Liver (tissue), 9 donors: ENCODE data around the gene TIGD1. TPM values are rescaled to one million over a fixed set of nuclear protein-coding genes. Genes with fewer than 3 reads are reported as not detected.

Experiments
- DNase-seq: peaks from one replicate; pipeline ENCODE4 v3.0.0-alpha.2; 2017; ENCODE audit warnings: low spot score
- H3K27ac ChIP-seq, 2 donors: one replicate each; pipeline ENCODE4 v1.7.0; 2013; ENCODE audit warnings: inconsistent platforms in 2 of 2, low read length in 2 of 2, control low read depth in 1 of 2, low read depth in 1 of 2, mild to moderate bottlenecking in 1 of 2
- H3K27me3 ChIP-seq, 4 donors: one replicate each; pipeline versions ENCODE4 v1.6.1 to v1.7.0; 2013; ENCODE audit warnings: low read length in 3 of 4, inconsistent platforms in 1 of 4, mild to moderate bottlenecking in 1 of 4, moderate library complexity in 1 of 4; ENCODE audit not compliant: control insufficient read depth in 4 of 4, insufficient read depth in 4 of 4
- H3K36me3 ChIP-seq, 4 donors: one replicate each; pipeline versions ENCODE4 v1.6.1 to v1.7.0; 2013; ENCODE audit warnings: low read length in 3 of 4, mild to moderate bottlenecking in 3 of 4, low read depth in 1 of 4, moderate library complexity in 1 of 4; ENCODE audit not compliant: control insufficient read depth in 4 of 4, insufficient read depth in 3 of 4
- H3K4me1 ChIP-seq, 4 donors: one replicate each; pipeline versions ENCODE4 v1.6.1 to v1.7.0; 2013; ENCODE audit warnings: low read length in 3 of 4, mild to moderate bottlenecking in 3 of 4, moderate library complexity in 1 of 4; ENCODE audit not compliant: control insufficient read depth in 4 of 4, insufficient read depth in 4 of 4
- H3K4me3 ChIP-seq, 3 donors: one replicate each; pipeline versions ENCODE4 v1.6.1 to v1.7.0; 2013; ENCODE audit warnings: low read length in 3 of 3, control low read depth in 1 of 3, low read depth in 1 of 3, mild to moderate bottlenecking in 1 of 3
- H3K9ac ChIP-seq, 2 donors: one replicate each; pipeline ENCODE4 v1.7.0; 2013; ENCODE audit warnings: low read length in 2 of 2, mild to moderate bottlenecking in 2 of 2, moderate library complexity in 2 of 2, control low read depth in 1 of 2, low read depth in 1 of 2
- H3K9me3 ChIP-seq, 4 donors: one replicate each; pipeline versions ENCODE4 v1.6.1 to v1.7.0; 2013; ENCODE audit warnings: low read length in 3 of 4; ENCODE audit not compliant: control insufficient read depth in 4 of 4
- ATF3 ChIP-seq: IDR thresholded peaks from 2 replicates; pipeline ENCODE4 v1.6.1; 2016; ENCODE audit warnings: antibody characterized with exemption
- CTCF ChIP-seq: fragments of 150-350 bp; IDR thresholded peaks from 2 replicates; pipeline ENCODE4 v1.5.1; 2017; ENCODE audit warnings: improper control_type of control experiment, low read depth, low read length; ENCODE audit not compliant: missing input control
- EGR1 ChIP-seq, 2 donors: IDR thresholded peaks; 2 replicates each; pipeline ENCODE4 v1.6.1; 2016 to 2018; ENCODE audit warnings: antibody characterized with exemption in 2 of 2, low read depth in 2 of 2
- FOXA1 ChIP-seq: IDR thresholded peaks from 2 replicates; pipeline ENCODE4 v1.6.1; 2016; ENCODE audit warnings: antibody characterized with exemption
- FOXA2 ChIP-seq: IDR thresholded peaks from 2 replicates; pipeline ENCODE4 v1.6.1; 2016; ENCODE audit warnings: antibody characterized with exemption
- HNF4A ChIP-seq, 2 donors: conservative IDR thresholded peaks; 2 replicates each; pipeline ENCODE4 v1.6.1; 2016; ENCODE audit warnings: antibody characterized with exemption in 2 of 2, mild to moderate bottlenecking in 2 of 2
- HNF4G ChIP-seq: IDR thresholded peaks from 2 replicates; pipeline ENCODE4 v1.6.1; 2016; ENCODE audit warnings: antibody characterized with exemption
- JUND ChIP-seq, 2 donors: IDR thresholded peaks; 2 replicates each; pipeline ENCODE4 v1.6.1; 2016; ENCODE audit warnings: antibody characterized with exemption in 2 of 2
- NR2F2 ChIP-seq: IDR thresholded peaks from 2 replicates; pipeline ENCODE4 v1.6.1; 2016; ENCODE audit warnings: antibody characterized with exemption
- RAD21 ChIP-seq, 2 donors: IDR thresholded peaks; 2 replicates each; pipeline ENCODE4 v1.6.1; 2016; ENCODE audit warnings: antibody characterized with exemption in 2 of 2, mild to moderate bottlenecking in 2 of 2
- REST ChIP-seq: IDR thresholded peaks from 2 replicates; pipeline ENCODE4 v1.6.1; 2016; ENCODE audit warnings: antibody characterized with exemption, mild to moderate bottlenecking
- SP1 ChIP-seq: IDR thresholded peaks from 2 replicates; pipeline ENCODE4 v1.6.1; 2018; ENCODE audit warnings: antibody characterized with exemption, mild to moderate bottlenecking
- TAF1 ChIP-seq: conservative IDR thresholded peaks from 2 replicates; pipeline ENCODE4 v1.6.1; 2016; ENCODE audit warnings: antibody characterized with exemption, mild to moderate bottlenecking
- YY1 ChIP-seq: IDR thresholded peaks from 2 replicates; pipeline ENCODE4 v1.6.1; 2016; ENCODE audit warnings: antibody characterized with exemption, mild to moderate bottlenecking
- ZBTB33 ChIP-seq: IDR thresholded peaks from 2 replicates; pipeline ENCODE4 v1.6.1; 2016; ENCODE audit warnings: antibody characterized with exemption
- WGBS: extraction: QIAGEN DNeasy Blood & Tissue Kit; methylation state at CpG from one replicate; pipeline ENCODE4 v1.1.7; 2013; 5-methylcytosine and 5-hydroxymethylcytosine counted together
- polyA plus RNA-seq, 2 donors: library from polyadenylated mRNA; stranded (reverse) in 1 of 2; unstranded in 1 of 2; fragments of 200-250 nt in 1 of 2; fragments of >200 nt in 1 of 2; fragmentation: Nextera tagmentation in 1 of 2; extraction: Ambion mirVana in 1 of 2; gene quantifications; one replicate each; pipeline versions ENCODE4 v1.2.1 to v1.2.3, GENCODE V29; 2013 to 2015
- total RNA-seq, 2 donors: library from RNA; depleted of rRNA; stranded (reverse); fragments of >200 nt; gene quantifications; one replicate each; pipeline ENCODE4 v1.2.3, GENCODE V29; 2014
- donor health status: healthy.
- donor health status: healthy.
- donor health status: healthy.
- donor health status: healthy.
- donor health status: healthy.

Gene TIGD1
- total and polyA plus RNA-seq, 4 donors = 0.50 to 3.0 (median 1.7) TPM

DNA sequence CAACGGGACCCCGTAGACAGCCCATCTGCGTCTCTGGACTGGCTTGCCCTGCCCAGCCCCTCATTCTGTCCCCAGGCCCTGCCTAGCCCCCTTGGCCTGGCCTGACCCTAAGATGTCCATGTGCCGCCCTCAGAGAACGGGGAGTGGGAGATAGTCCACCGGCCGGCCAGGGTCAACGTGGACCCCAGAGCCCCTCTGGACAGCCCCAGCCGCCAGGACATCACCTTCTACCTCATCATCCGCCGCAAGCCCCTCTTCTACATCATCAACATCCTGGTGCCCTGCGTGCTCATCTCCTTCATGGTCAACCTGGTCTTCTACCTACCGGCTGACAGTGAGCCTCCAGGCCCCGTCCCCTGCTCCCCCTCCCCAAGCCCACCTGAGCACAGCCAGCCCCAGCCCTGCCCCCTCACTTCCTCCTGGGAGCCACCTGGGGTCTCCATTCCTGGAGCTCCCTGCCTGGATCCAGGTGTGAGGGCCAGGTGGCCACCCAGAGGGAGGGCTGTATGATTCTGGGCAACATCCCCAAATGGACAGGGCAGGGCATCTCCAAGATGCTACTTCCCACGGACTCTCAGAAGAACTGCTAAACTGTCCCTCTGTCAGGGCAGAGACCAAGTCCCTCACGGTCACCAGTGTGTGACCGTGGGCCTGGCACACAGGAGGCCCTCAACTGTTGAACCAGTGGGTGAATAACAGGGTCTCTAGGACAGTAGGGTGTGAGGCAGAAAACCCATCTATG lies 20.4 kb downstream of the TIGD1 start:
- DNase-seq = no peak
- Histone ChIP-seq H3K9me3 (no peaks in the 10 kb centered on the region), H3K27ac (no peak overlapping the region), H3K9ac (no peak overlapping the region), H3K4me1 (no peaks in the 10 kb centered on the region), H3K36me3 (no peaks in the 10 kb centered on the region), H3K27me3 (peaks cover 0 to 2% (median 0%) of the 10 kb centered on the region in 4 donors), H3K4me3 (no peak overlapping the region)
- TF ChIP-seq HNF4A (conservative IDR thresholded peaks at IDR 0.05) (no peak), ZBTB33 (no peak), REST (no peak), SP1 (no peak), HNF4G (no peak), YY1 (no peak), RAD21 (IDR thresholded peaks at IDR 0.05) (no peak), FOXA1 (no peak), TAF1 (no peak), CTCF (no peak), ATF3 (no peak), FOXA2 (no peak), JUND (IDR thresholded peaks at IDR 0.05) (no peak), NR2F2 (no peak)
- WGBS = 85% methylated on average over 17 of the region's 17 CpGs

DNA sequence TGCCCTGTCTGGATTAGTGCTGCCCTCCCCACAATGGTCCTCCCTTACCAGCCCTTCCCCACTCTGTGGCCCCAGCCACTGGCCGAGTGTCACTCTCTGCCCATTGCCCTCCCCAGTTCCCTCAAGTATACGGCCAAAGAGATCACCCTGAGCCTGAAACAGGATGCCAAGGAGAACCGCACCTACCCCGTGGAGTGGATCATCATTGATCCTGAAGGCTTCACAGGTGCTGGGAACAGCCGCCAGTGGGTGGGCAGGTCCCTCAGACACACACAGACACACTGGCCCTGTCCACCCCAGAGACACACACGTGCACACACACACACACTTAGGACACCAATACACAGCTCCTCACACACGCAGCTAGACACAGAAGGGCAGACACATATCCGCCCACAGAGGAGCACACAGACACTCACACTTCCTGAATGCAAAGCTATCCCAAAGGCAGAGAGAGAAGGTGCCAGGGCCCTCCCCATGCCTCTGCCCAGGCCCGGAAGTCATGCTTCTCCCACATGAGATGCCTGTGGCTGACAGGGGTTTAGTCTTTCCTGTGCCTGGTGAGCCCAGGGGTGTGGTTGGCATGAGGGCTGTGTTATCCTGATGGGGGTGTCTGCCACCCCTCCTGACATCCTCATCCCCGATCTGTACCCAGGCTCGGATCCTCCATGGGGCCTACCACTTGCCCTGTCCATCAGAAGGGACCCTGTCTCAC lies 21.5 kb downstream of the TIGD1 start:
- no peak for DNase-seq

More for the DNA sequence above, 21.5 kb downstream of the TIGD1 start:
- WGBS = 78% methylated on average over 11 of the region's 11 CpGs
- TF ChIP-seq NR2F2 = no peak
- TF ChIP-seq RAD21 (IDR thresholded peaks at IDR 0.05) = no peak
- TF ChIP-seq YY1 = no peak
- no peak for TF ChIP-seq ZBTB33
- no peak for TF ChIP-seq FOXA1
- TF ChIP-seq EGR1 (IDR thresholded peaks at IDR 0.05; ENCODE audit: low read depth in 2 of 2) = no peak
- no peak for TF ChIP-seq ATF3
- H3K27me3 ChIP-seq = peaks cover 0 to 8% (median 2%) of the 10 kb centered on the region in 4 donors
- H3K9ac ChIP-seq = no peak overlapping the region
- no peak overlapping the region for H3K4me3 ChIP-seq
- no peaks in the 10 kb centered on the region for H3K36me3 ChIP-seq
- no peak overlapping the region for H3K27ac ChIP-seq
- H3K9me3 ChIP-seq = no peaks in the 10 kb centered on the region
- H3K4me1 ChIP-seq = peaks cover under 1 to 6% (median 4%) of the 10 kb centered on the region in 4 donors
